Heart left ventricle (tissue), 16 donors: Measurements from ENCODE around the gene NUP50. TPM values are rescaled to one million over a fixed set of nuclear protein-coding genes. Genes with fewer than 3 reads are reported as not detected.
A peak's percentile ranks its signal among the peaks of the same experiment; 100 is the strongest.

Source experiments
- ATAC-seq, 4 donors: fragments of 200-7000 bp; cut with Tn5 transposase; one replicate each; pipeline ENCODE4 v1.9.1; 2020 to 2022; ENCODE audit warnings: moderate library complexity in 4 of 4, mild to moderate bottlenecking in 3 of 4, moderate number of reproducible peaks in 1 of 4
- DNase-seq, 5 donors: peaks; one replicate each; pipeline ENCODE4 v3.0.0-alpha.2; 2020
- H3K27ac ChIP-seq, 12 donors: fragments of 200-600 bp; sonication (generic) in 4 of 12; one replicate each; pipeline versions ENCODE4 v1.5.0 to v1.8.0; 2016 to 2022; ENCODE audit warnings: mild to moderate bottlenecking in 2 of 12
- H3K27me3 ChIP-seq, 9 donors: fragments of 200-600 bp; sonication (generic) in 2 of 9; one replicate each; pipeline versions ENCODE4 v1.5.1 to v1.8.0; 2016 to 2022; ENCODE audit warnings: mild to moderate bottlenecking in 3 of 9
- H3K36me3 ChIP-seq, 9 donors: fragments of 200-600 bp; sonication (generic) in 2 of 9; one replicate each; pipeline versions ENCODE4 v1.5.0 to v1.8.0; 2018 to 2022; ENCODE audit warnings: mild to moderate bottlenecking in 2 of 9
- H3K4me1 ChIP-seq, 12 donors: fragments of 200-600 bp; sonication (generic) in 4 of 12; one replicate each; pipeline versions ENCODE4 v1.5.0 to v1.8.0; 2016 to 2022; ENCODE audit warnings: mild to moderate bottlenecking in 3 of 12
- H3K4me3 ChIP-seq, 12 donors: fragments of 200-600 bp; sonication (generic) in 4 of 12; one replicate each; pipeline versions ENCODE4 v1.5.0 to v1.8.0; 2017 to 2022; ENCODE audit warnings: mild to moderate bottlenecking in 9 of 12, moderate library complexity in 4 of 12
- H3K9me3 ChIP-seq, 12 donors: fragments of 200-600 bp; sonication (generic) in 4 of 12; one replicate each; pipeline versions ENCODE4 v1.5.0 to v1.8.0; 2016 to 2022; ENCODE audit warnings: mild to moderate bottlenecking in 1 of 12
- POLR2A ChIP-seq, 2 donors: fragments of 450-650 bp; IDR thresholded peaks; one replicate each; pipeline ENCODE4 v1.6.1; 2017; ENCODE audit warnings: antibody characterized with exemption in 2 of 2, mild to moderate bottlenecking in 2 of 2, moderate library complexity in 2 of 2
- WGBS, 4 donors: extraction: QIAGEN DNeasy Blood & Tissue Kit in 2 of 4; methylation state at CpG; one replicate each; pipeline versions ENCODE4 v1.1.5 to v1.1.7; 2013 to 2018; 5-methylcytosine and 5-hydroxymethylcytosine counted together
- intact Hi-C, 10 donors: fragments of 100-400 bp; cut with DNase I; formaldehyde crosslinking; loops; one replicate each; pipeline versions ENCODE4 v1.11.1 to v1.14.2; 2022
- polyA plus RNA-seq, 2 donors: library from polyadenylated mRNA; stranded (reverse); fragments of 200-250 nt; gene quantifications; one replicate each; pipeline ENCODE4 v1.2.3, GENCODE V29; 2013
- total RNA-seq, 9 donors: library from RNA; depleted of rRNA in 2 of 9; stranded (reverse); fragments of >200 nt in 2 of 9; fragmentation: NEBNext Ultra II Directional in 3 of 9; extraction: Animal tissue kit (Norgen Biotek cat#: 25700) in 3 of 9; gene quantifications; one replicate each; pipeline versions ENCODE4 v1.1.0 to v1.2.4, GENCODE V29; 2016 to 2023
- TF ChIP-seq, protein P1 (sequence below), 12 donors: fragments of 200-600 bp; sonication (generic) in 4 of 12; IDR thresholded peaks; one replicate each; pipeline versions ENCODE4 v1.5.0 to v1.8.0; 2018 to 2022; ENCODE audit warnings: antibody characterized with exemption in 12 of 12, mild to moderate bottlenecking in 5 of 12
- donor health status: ischemic (EF 13 %, LVEDD 7.1; RV severe dilation, severe dysfunction).
- donor health status: healthy with polysubstance abuse.
- donor health status: DM: no; HTN: yes; CAD: no.
- donor health status: DM: no; HTN: no; CAD: no.
- donor health status: ischemic (EF 25% LVEDD 6.9; RV normal size, moderate dysfunction).
- donor health status: ischemic (EF 25% LVEDD 5.7; RV mildly dilated, moderate dysfunction).
- donor health status: healthy.
- donor health status: DM: yes; HTN: yes; CAD: no.
- donor health status: ischemic (EF 35%, LVEDD 5.7; RV mildly dilated, moderate dysfunction).
- donor health status: nonischemic (EF 11% LVEDD 7.7; RV severe dilation, severe dysfunction).
- donor health status: DM: yes; HTN: yes; CAD: no.
- donor health status: PGD.
- donor health status: ischemic (EF 29% LVEDD 5.4; RV normal size, mild dysfunction).
- donor health status: nonischemic (EF 23%, LVEDD 6.1; RV moderate dilation, normal function).

Gene NUP50
- total and polyA plus RNA-seq, 11 donors = 5.8 to 42.6 (median 14.1) TPM

DNA sequence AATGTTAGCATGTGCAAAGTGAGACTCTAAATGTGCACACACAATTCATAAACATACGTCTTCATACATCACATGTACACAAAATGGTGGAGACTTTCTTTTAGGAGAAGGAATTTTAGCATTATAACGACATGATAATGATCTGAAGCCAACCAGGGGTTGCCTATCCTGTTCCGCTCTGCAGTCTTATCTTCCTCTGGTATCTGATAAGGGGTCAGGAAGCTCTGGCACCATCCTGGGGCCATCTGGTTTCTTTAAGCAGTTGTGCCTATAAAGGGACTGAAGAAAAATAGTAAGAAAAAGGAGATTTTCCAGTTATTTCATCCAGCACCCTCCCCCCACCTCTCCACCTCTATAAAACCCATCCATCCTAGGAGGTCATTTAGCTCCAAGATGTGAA is 5.8 kb upstream of the NUP50 start:
- ATAC-seq = no peak
- H3K4me1 ChIP-seq = peaks cover 0 to 26% (median 13%) of the 10 kb centered on the region in 12 donors
- H3K27me3 ChIP-seq = no peaks in the 10 kb centered on the region
- H3K9me3 ChIP-seq = no peaks in the 10 kb centered on the region
- peak overlapping the region in 1 of 12 donors; percentile 60 for H3K27ac ChIP-seq
- peaks cover 0 to 39% (median 13%) of the 10 kb centered on the region in 9 donors for H3K36me3 ChIP-seq
- intact Hi-C loops = no loop called here
- TF ChIP-seq POLR2A (IDR thresholded peaks at IDR 0.05) = no peak
- TF ChIP-seq, protein P1, sequence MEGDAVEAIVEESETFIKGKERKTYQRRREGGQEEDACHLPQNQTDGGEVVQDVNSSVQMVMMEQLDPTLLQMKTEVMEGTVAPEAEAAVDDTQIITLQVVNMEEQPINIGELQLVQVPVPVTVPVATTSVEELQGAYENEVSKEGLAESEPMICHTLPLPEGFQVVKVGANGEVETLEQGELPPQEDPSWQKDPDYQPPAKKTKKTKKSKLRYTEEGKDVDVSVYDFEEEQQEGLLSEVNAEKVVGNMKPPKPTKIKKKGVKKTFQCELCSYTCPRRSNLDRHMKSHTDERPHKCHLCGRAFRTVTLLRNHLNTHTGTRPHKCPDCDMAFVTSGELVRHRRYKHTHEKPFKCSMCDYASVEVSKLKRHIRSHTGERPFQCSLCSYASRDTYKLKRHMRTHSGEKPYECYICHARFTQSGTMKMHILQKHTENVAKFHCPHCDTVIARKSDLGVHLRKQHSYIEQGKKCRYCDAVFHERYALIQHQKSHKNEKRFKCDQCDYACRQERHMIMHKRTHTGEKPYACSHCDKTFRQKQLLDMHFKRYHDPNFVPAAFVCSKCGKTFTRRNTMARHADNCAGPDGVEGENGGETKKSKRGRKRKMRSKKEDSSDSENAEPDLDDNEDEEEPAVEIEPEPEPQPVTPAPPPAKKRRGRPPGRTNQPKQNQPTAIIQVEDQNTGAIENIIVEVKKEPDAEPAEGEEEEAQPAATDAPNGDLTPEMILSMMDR (IDR thresholded peaks at IDR 0.05) = no peak
- no peak for DNase-seq
- WGBS, 4 donors = 80 to 88% (median 82%) methylated on average over 3 of the region's 3 CpGs
- no peak overlapping the region for H3K4me3 ChIP-seq

DNA sequence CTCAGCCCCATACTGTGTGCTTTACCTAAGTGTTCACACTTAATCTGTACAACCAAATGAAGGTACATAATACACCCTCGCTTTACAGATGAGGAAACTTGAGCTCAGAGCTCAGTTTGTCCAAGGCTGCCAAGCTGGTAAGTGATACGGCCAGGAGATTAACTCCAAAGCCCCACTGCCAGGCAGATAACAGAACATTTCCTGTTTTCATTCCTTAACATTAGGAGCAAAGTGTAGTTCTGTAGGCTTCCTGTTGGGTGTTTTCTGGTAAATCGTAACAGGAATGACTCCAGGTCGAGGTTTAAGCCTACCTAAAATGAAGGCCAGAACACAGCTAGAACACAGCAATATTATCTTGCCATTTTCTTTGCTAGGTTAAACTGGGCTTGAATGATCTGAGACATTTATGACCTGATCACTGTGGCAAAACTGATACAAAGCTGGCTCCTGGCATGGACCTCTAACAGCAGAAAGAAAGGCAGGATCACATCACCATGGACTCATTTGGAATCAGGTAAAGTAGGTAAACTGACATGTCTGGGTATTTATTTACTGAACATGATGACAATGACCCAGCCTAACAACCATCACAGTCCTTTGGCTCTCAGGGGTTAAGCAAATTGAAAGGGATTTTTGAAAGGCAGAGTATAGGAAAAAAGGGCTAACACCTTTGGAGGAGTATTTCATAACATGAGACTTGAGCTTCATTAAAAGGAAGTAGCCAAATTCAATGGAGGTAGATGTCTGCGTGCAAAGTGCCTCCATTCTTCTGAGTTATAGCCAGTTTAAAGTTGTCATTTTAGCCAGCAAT is 3.9 kb upstream of the NUP50 start:
- peak overlapping the region in 4 of 12 donors; percentile 5 to 52 (median 26) for H3K27ac ChIP-seq
- H3K36me3 ChIP-seq = peaks cover 0 to 35% (median 13%) of the 10 kb centered on the region in 9 donors
- DNase-seq (no peak), ATAC-seq (no peak)
- 43 to 50% (median 46%) methylated on average over 5 of the region's 5 CpGs for WGBS, 4 donors
- H3K9me3 ChIP-seq = no peaks in the 10 kb centered on the region
- no peaks in the 10 kb centered on the region for H3K27me3 ChIP-seq
- intact Hi-C loops = loop anchor here in 3 of 10 donors (5.0 to 10.0 kb wide), 2 partner anchors 82 to 85 kb away; partner anchors contain the start of gene KIAA0930 (in 3 of the 3)
- peaks cover 0 to 31% (median 16%) of the 10 kb centered on the region in 12 donors for H3K4me1 ChIP-seq
- no peak for TF ChIP-seq POLR2A (IDR thresholded peaks at IDR 0.05)
- TF ChIP-seq, protein P1 (IDR thresholded peaks at IDR 0.05) = no peak
- H3K4me3 ChIP-seq = no peak overlapping the region

DNA sequence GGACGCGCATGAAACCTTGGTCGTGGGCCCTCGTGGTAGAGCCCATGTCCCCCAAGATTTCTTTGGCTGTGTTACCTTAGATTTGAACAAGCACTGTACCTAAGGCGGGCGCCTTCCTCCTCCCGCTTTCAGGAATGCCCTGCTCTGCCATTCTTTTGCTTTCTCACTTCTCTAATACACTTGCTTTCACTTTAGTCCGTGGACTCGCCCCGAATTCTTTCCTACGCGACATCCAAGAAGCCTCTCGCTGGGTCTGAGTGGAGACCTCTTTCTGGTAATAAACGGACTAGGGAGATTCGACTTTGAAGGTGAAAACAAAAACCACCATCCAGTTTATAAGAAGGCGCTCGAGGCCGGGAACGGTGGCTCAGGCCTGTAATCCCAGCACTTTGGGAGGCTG is 1.2 kb upstream of the NUP50 start:
- TF ChIP-seq, protein P1 (IDR thresholded peaks at IDR 0.05) = no peak
- TF ChIP-seq POLR2A (IDR thresholded peaks at IDR 0.05) = no peak
- ATAC-seq = no peak
- Histone ChIP-seq H3K4me3 (peak overlapping the region in 9 of 12 donors; percentile 61 to 98 (median 83)), H3K27ac (peak overlapping the region in 1 of 12 donors; percentile 91), H3K36me3 (peaks cover 0 to 23% (median 4%) of the 10 kb centered on the region in 9 donors), H3K9me3 (no peaks in the 10 kb centered on the region), H3K27me3 (no peaks in the 10 kb centered on the region), H3K4me1 (peaks cover 0 to 54% (median 29%) of the 10 kb centered on the region in 12 donors)
- 81 to 90% (median 86%) methylated on average over 18 to 19 of the region's 19 CpGs for WGBS, 4 donors
- DNase-seq = no peak
- intact Hi-C loops = loop anchor here in 4 of 10 donors (2.0 to 10.0 kb wide), 3 partner anchors 78 to 82 kb away; partner anchors contain the start of gene KIAA0930 (in 4 of the 4)

DNA sequence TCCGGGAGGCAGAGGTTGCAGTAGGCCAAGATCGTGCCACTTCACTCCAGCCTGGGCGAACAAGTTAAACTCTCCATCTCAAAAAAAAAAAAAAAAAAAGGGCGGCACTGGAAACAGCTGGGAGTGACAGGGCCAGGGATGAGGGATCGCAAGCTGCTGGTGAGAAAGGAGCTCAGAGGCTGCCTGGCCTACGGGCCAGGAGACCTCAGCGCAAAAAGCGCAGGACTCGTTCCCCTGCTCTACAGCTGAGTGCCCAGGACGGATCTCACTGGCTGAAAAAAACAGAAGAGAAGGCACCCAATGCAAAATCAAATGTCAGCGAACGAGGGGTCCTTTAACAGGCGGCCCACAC is 650 bp upstream of the NUP50 start:
- 4 to 17% (median 6%) methylated on average over 13 of the region's 13 CpGs for whole genome bisulfite sequencing, 4 donors
- ATAC-seq (peak in 3 of 4 donors; percentile 32 to 56 (median 45)), DNase-seq (peak in 1 of 5 donors; percentile 43)
- Histone ChIP-seq H3K27ac (peak overlapping the region in 11 of 12 donors; percentile 71 to 95 (median 86)), H3K36me3 (peaks cover 0 to 24% (median 4%) of the 10 kb centered on the region in 9 donors), H3K4me3 (peak overlapping the region; percentile 61 to 98 (median 80)), H3K9me3 (no peaks in the 10 kb centered on the region), H3K4me1 (peaks cover 0 to 59% (median 29%) of the 10 kb centered on the region in 12 donors), H3K27me3 (no peaks in the 10 kb centered on the region)
- intact Hi-C loops = loop anchor here in 4 of 10 donors (2.0 to 10.0 kb wide), 3 partner anchors 78 to 82 kb away; partner anchors contain the start of gene KIAA0930 (in 4 of the 4)
- TF ChIP-seq, protein P1 (IDR thresholded peaks at IDR 0.05) = no peak
- no peak for TF ChIP-seq POLR2A (IDR thresholded peaks at IDR 0.05)
